PC-3 (cell line): ENCODE data around the gene ZNF689. TPM values are rescaled to one million over a fixed set of nuclear protein-coding genes. Genes with fewer than 3 reads are reported as not detected.

Experiments
- ATAC-seq: fragments of 200-7000 bp; cut with Tn5 transposase; 2 replicates; pipeline ENCODE4 v1.9.1; 2020; ENCODE audit warnings: mild to moderate bottlenecking, moderate library complexity
- BruUV-seq: library from RNA; stranded (reverse); fragments of 400-500 nt; replicated peaks from 2 replicates; lab custom pipeline; 2021; lab: Mats Ljungman, UMichigan
- CTCF ChIA-PET: fragments of 300-600 bp; sonication (Branson Sonifier 250); formaldehyde crosslinking; loops from one replicate; lab custom pipeline; 2022; ENCODE audit warnings: antibody characterized with exemption; lab: Charles Lee
- POLR2A ChIA-PET: fragments of 300-600 bp; sonication (Branson Sonifier 250); formaldehyde crosslinking; loops from one replicate; lab custom pipeline; 2022; ENCODE audit warnings: antibody characterized with exemption; ENCODE audit not compliant: unreplicated experiment; lab: Charles Lee
- DNase-seq: peaks from one replicate; pipeline ENCODE4 v3.0.0-alpha.2; 2015
- H2AFZ ChIP-seq: fragments of 300-600 bp; sonication (generic); 2 replicates; pipeline ENCODE4 v1.6.0; 2016; ENCODE audit warnings: antibody characterized with exemption, low read length
- H3F3A ChIP-seq: fragments of 300-600 bp; sonication (generic); one replicate; pipeline ENCODE4 v1.6.0; 2017; ENCODE audit warnings: antibody characterized with exemption, low read length, control low read depth, mild to moderate bottlenecking; ENCODE audit not compliant: unreplicated experiment
- H3K27ac ChIP-seq: fragments of 300-600 bp; sonication (generic); 2 replicates; pipeline ENCODE4 v1.5.1; 2016; ENCODE audit warnings: mild to moderate bottlenecking, low read length
- H3K27me3 ChIP-seq: fragments of 300-600 bp; sonication (generic); 2 replicates; pipeline ENCODE4 v1.6.1; 2016; ENCODE audit warnings: low read length, mixed read lengths
- H3K36me3 ChIP-seq: fragments of 300-600 bp; sonication (generic); 2 replicates; pipeline ENCODE4 v1.6.1; 2016; ENCODE audit warnings: low read depth, mixed run types, low read length, mixed read lengths
- H3K4me1 ChIP-seq: fragments of 300-600 bp; sonication (generic); 2 replicates; pipeline ENCODE4 v1.5.1; 2016; ENCODE audit warnings: low read length; ENCODE audit not compliant: insufficient read depth
- H3K4me2 ChIP-seq: fragments of 300-600 bp; sonication (generic); 2 replicates; pipeline ENCODE4 v1.6.0; 2016; ENCODE audit warnings: low read length
- H3K4me3 ChIP-seq: fragments of 300-600 bp; sonication (generic); 2 replicates; pipeline ENCODE4 v1.5.1; 2016; ENCODE audit warnings: mild to moderate bottlenecking, low read length, mixed read lengths
- H3K79me2 ChIP-seq: fragments of 300-600 bp; sonication (generic); 2 replicates; pipeline ENCODE4 v1.6.1; 2017; ENCODE audit warnings: low read length, mixed read lengths
- H3K9ac ChIP-seq: fragments of 300-600 bp; sonication (generic); 2 replicates; pipeline ENCODE4 v1.6.0; 2016; ENCODE audit warnings: mild to moderate bottlenecking, low read length
- H3K9me2 ChIP-seq: fragments of 300-600 bp; sonication (generic); replicated peaks from 2 replicates; pipeline ENCODE4 v1.6.1; 2016; ENCODE audit warnings: mixed run types, low read length, mixed read lengths
- H3K9me3 ChIP-seq: fragments of 300-600 bp; sonication (generic); 2 replicates; pipeline ENCODE4 v1.6.1; 2016; ENCODE audit warnings: low read length, mixed read lengths
- H4K20me1 ChIP-seq: fragments of 300-600 bp; sonication (generic); 2 replicates; pipeline ENCODE4 v1.6.1; 2016; ENCODE audit warnings: low read length, mixed read lengths
- CTCF ChIP-seq: fragments of 300-600 bp; sonication (generic); conservative IDR thresholded peaks from 2 replicates; pipeline ENCODE4 v1.5.1; 2017; ENCODE audit warnings: antibody characterized with exemption, low read depth, mild to moderate bottlenecking, low read length
- EZH2 ChIP-seq: fragments of 300-600 bp; sonication (generic); IDR thresholded peaks from one replicate; pipeline ENCODE4 v1.6.1; 2017; ENCODE audit warnings: antibody characterized with exemption, mild to moderate bottlenecking, low read length; ENCODE audit not compliant: unreplicated experiment
- EZH2phosphoT487 ChIP-seq: fragments of 300-600 bp; sonication (generic); IDR thresholded peaks from 2 replicates; pipeline ENCODE4 v1.6.1; 2018; ENCODE audit warnings: mild to moderate bottlenecking, antibody characterized with exemption, low read length, borderline replicate concordance
- intact Hi-C: fragments of 100-400 bp; cut with micrococcal nuclease; formaldehyde crosslinking; loops from 2 replicates; pipeline ENCODE4 v1.9.0; 2023
- total RNA-seq: library from RNA; depleted of rRNA; stranded (reverse); fragments of >200 nt; gene quantifications from 2 replicates; pipeline ENCODE4 v1.2.3, GENCODE V29; 2014

ZNF689 gene
- total RNA-seq, 1 experiment from 2014 or later, result 6.0 TPM

- H3K4me2 ChIP-seq, result peak overlapping the region; percentile 73
- ATAC-seq, result no peak
Observed at GRCh38 chr16:30558789-30559377, 51.3 kb downstream of the ZNF689 start.

GRCh38 chr16:30557957-30558788 is 52.0 kb downstream of the ZNF689 start, which contains the start of gene ZNF764:
TSS of gene ZNF764 (minus strand) at chr16:30558374. CDS start at chr16:30558182, 192 bp downstream.
- no peaks in the 10 kb centered on the region for H3K9me3 ChIP-seq
- DNase-seq (peak; percentile 96), ATAC-seq (peak; percentile 95)
- no peaks in the 10 kb centered on the region for H3F3A ChIP-seq
- ChIA-PET POLR2A (interaction anchor here (0.5 to 1.4 kb wide), 10 partner anchors 9 to 1695 kb away, joined by 3 to 8 read pairs (median 4); partner anchors contain the start of genes CORO1A, SH2B1 and ZNF689), CTCF (interaction anchor here (0.7 to 1.4 kb wide), 4 partner anchors 19 to 128 kb away, joined by 3 to 6 read pairs (median 4); partner anchors contain the start of gene DCTPP1)
- intact Hi-C loops, result loop anchor here (1.0 kb wide), 2 partner anchors 23 to 27 kb away; partner anchors contain the start of gene ZNF785
- peak within 1 kb of the TSS; percentile 78 for H3K27ac ChIP-seq
- H4K20me1 ChIP-seq, result no peaks in the 10 kb centered on the region
- H2AFZ ChIP-seq, result peak within 1 kb of the TSS; percentile 90
- H3K4me2 ChIP-seq, result peak within 1 kb of the TSS; percentile 85
- TF ChIP-seq EZH2phosphoT487 (no peak), EZH2 (no peak), CTCF (no peak)
- no peaks in the 10 kb centered on the region for H3K36me3 ChIP-seq
- H3K79me2 ChIP-seq, result peaks cover 29% of the 10 kb centered on the region
- TSS peak; percentile 44 for BruUV-seq
- H3K9ac ChIP-seq, result peak within 1 kb of the TSS; percentile 95
- no peaks in the 10 kb centered on the region for H3K9me2 ChIP-seq
- H3K27me3 ChIP-seq, result no peaks in the 10 kb centered on the region
- H3K4me3 ChIP-seq, result peak within 1 kb of the TSS; percentile 92
- peaks cover 3% of the 10 kb centered on the region; the same call in 1 of the 2 replicates for H3K4me1 ChIP-seq

More at GRCh38 chr16:30558789-30559377, 51.3 kb downstream of the ZNF689 start:
- Histone ChIP-seq H3K9ac (peak overlapping the region; percentile 74), H3F3A (no peaks in the 10 kb centered on the region), H3K27me3 (no peaks in the 10 kb centered on the region), H2AFZ (peak overlapping the region; percentile 90), H3K79me2 (peaks cover 29% of the 10 kb centered on the region), H3K4me3 (peak overlapping the region; percentile 92; the same call in 1 of the 2 replicates), H3K4me1 (peaks cover 3% of the 10 kb centered on the region; the same call in 1 of the 2 replicates), H4K20me1 (no peaks in the 10 kb centered on the region), H3K9me2 (no peaks in the 10 kb centered on the region), H3K9me3 (no peaks in the 10 kb centered on the region), H3K27ac (peak overlapping the region; percentile 49), H3K36me3 (no peaks in the 10 kb centered on the region)
- TF ChIP-seq CTCF (no peak), EZH2phosphoT487 (no peak), EZH2 (no peak)
- CTCF ChIA-PET, result interaction anchor here (0.7 to 1.4 kb wide), 4 partner anchors 18 to 129 kb away, joined by 3 to 6 read pairs (median 4); partner anchors contain the start of gene DCTPP1
- POLR2A ChIA-PET, result interaction anchor here (0.5 to 1.4 kb wide), 6 partner anchors 9 to 1695 kb away, joined by 3 to 8 read pairs (median 6); partner anchors contain the start of genes CORO1A, SH2B1 and ZNF689
- intact Hi-C loops, result loop anchor here (1.0 kb wide), 2 partner anchors 24 to 26 kb away; partner anchors contain the start of gene ZNF785
- TSS peak; percentile 93 for BruUV-seq
- no peak for DNase-seq
